Neural progenitor cell (in vitro differentiated cells): ENCODE data around the gene AREL1. TPM values are rescaled to one million over a fixed set of nuclear protein-coding genes. Genes with fewer than 3 reads are reported as not detected.

Source experiments
- DNase-seq: peaks from one replicate; pipeline ENCODE4 v3.0.0-alpha.2; 2016; ENCODE audit warnings: low spot score
- H2AFZ ChIP-seq: fragments of 200-600 bp; sonication (generic); replicated peaks from 2 replicates; pipeline ENCODE4 v1.6.1; 2016; ENCODE audit warnings: antibody characterized with exemption
- H3F3A ChIP-seq: fragments of 200-600 bp; sonication (generic); 2 replicates; pipeline ENCODE4 v1.6.1; 2016; ENCODE audit warnings: antibody characterized with exemption, low read depth
- H3K27ac ChIP-seq: fragments of 200-600 bp; sonication (generic); 2 replicates; pipeline ENCODE4 v1.5.1; 2016; ENCODE audit warnings: mild to moderate bottlenecking
- H3K27me3 ChIP-seq: fragments of 200-600 bp; sonication (generic); 2 replicates; pipeline ENCODE4 v1.6.1; 2016; ENCODE audit warnings: mild to moderate bottlenecking, moderate library complexity
- H3K36me3 ChIP-seq: fragments of 200-600 bp; sonication (generic); 2 replicates; pipeline ENCODE4 v1.5.1; 2016
- H3K4me1 ChIP-seq: fragments of 200-600 bp; sonication (generic); 2 replicates; pipeline ENCODE4 v1.6.1; 2016; ENCODE audit warnings: mixed run types
- H3K4me2 ChIP-seq: fragments of 200-600 bp; sonication (generic); 2 replicates; pipeline ENCODE4 v1.6.1; 2016
- H3K4me3 ChIP-seq: fragments of 200-600 bp; sonication (generic); 2 replicates; pipeline ENCODE4 v1.5.1; 2016
- H3K79me2 ChIP-seq: fragments of 200-600 bp; sonication (generic); 2 replicates; pipeline ENCODE4 v1.6.1; 2016; ENCODE audit warnings: low read depth
- H3K9ac ChIP-seq: fragments of 200-600 bp; sonication (generic); 2 replicates; pipeline ENCODE4 v1.6.1; 2016
- H3K9me3 ChIP-seq: fragments of 200-600 bp; sonication (generic); 2 replicates; pipeline ENCODE4 v1.5.1; 2016; ENCODE audit warnings: low read depth
- H4K20me1 ChIP-seq: fragments of 200-600 bp; sonication (generic); 2 replicates; pipeline ENCODE4 v1.6.1; 2016; ENCODE audit warnings: low read depth
- H3K27ac Mint-ChIP-seq: 3 replicates; pipeline ENCODE4 v1.8.0; 2021; ENCODE audit warnings: mixed read lengths
- H3K27me3 Mint-ChIP-seq: 2 replicates; pipeline ENCODE4 v1.8.0; 2022; ENCODE audit warnings: low read depth, mild to moderate bottlenecking, inconsistent platforms, moderate library complexity, mixed read lengths; ENCODE audit not compliant: insufficient read depth
- H3K36me3 Mint-ChIP-seq: 3 replicates; pipeline ENCODE4 v1.8.0; 2021; ENCODE audit warnings: mixed read lengths
- H3K4me1 Mint-ChIP-seq: 3 replicates; pipeline ENCODE4 v1.8.0; 2021; ENCODE audit warnings: mixed read lengths
- H3K4me3 Mint-ChIP-seq: 3 replicates; pipeline ENCODE4 v1.8.0; 2021; ENCODE audit warnings: mild to moderate bottlenecking, moderate library complexity, mixed read lengths
- H3K9me3 Mint-ChIP-seq: 3 replicates; pipeline ENCODE4 v1.8.0; 2020; ENCODE audit warnings: mixed read lengths
- EZH2 ChIP-seq: fragments of 200-600 bp; sonication (generic); IDR thresholded peaks from 2 replicates; pipeline ENCODE4 v1.6.1; 2017; ENCODE audit warnings: antibody characterized with exemption, mild to moderate bottlenecking, moderate library complexity
- EZH2phosphoT487 ChIP-seq: fragments of 200-600 bp; sonication (generic); IDR thresholded peaks from 2 replicates; pipeline ENCODE4 v1.6.1; 2017; ENCODE audit warnings: antibody characterized with exemption
- total RNA-seq: library from RNA; depleted of rRNA; stranded (reverse); fragments of >200 nt; gene quantifications from 2 replicates; pipeline ENCODE4 v1.2.3, GENCODE V29; 2015; ENCODE audit warnings: low replicate concordance
- TF ChIP-seq, protein P1 (sequence below): fragments of 200-600 bp; sonication (generic); IDR thresholded peaks from 2 replicates; pipeline ENCODE4 v1.5.1; 2017; ENCODE audit warnings: antibody characterized with exemption, mild to moderate bottlenecking

AREL1 gene
- total RNA-seq, 1 donor from 2014 or later, result 25.2 TPM

DNA sequence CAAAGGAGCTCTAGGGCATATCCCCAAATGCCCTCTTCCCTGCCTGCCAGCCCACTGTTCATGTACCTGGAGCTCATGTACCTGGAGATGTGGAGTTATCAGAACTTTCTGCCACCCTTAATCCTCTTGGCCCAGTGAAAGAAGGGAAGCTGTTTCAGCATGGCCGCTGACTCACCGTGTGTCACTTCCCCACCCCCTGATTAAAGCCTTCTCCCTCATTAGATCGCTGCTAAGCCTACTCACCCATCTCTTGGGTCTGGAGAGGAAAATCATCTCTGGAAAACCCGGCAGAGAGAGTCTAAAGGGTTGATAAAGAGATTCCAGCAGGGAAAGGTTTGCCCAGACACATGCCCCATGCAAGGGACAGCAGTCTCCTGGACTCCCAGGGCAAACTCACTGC, 96.4 kb downstream of the AREL1 start:
- no peak overlapping the region for H3K4me3 ChIP-seq
- no peaks in the 10 kb centered on the region for H3K79me2 ChIP-seq
- H3K36me3 ChIP-seq, result no peaks in the 10 kb centered on the region
- peaks cover 37% of the 10 kb centered on the region for H3K4me1 Mint-ChIP-seq
- H3F3A ChIP-seq, result peaks cover 2% of the 10 kb centered on the region
- peaks cover 17% of the 10 kb centered on the region for H3K27me3 Mint-ChIP-seq
- peaks cover 23% of the 10 kb centered on the region for H3K27me3 ChIP-seq
- no peak overlapping the region for H3K27ac Mint-ChIP-seq
- no peak overlapping the region for H3K4me2 ChIP-seq
- no peaks in the 10 kb centered on the region for H3K9me3 ChIP-seq
- no peaks in the 10 kb centered on the region for H3K36me3 Mint-ChIP-seq
- peak overlapping the region; percentile 9 for H2AFZ ChIP-seq
- no peak overlapping the region for H3K9ac ChIP-seq
- TF ChIP-seq EZH2phosphoT487, result no peak
- TF ChIP-seq, protein P1, sequence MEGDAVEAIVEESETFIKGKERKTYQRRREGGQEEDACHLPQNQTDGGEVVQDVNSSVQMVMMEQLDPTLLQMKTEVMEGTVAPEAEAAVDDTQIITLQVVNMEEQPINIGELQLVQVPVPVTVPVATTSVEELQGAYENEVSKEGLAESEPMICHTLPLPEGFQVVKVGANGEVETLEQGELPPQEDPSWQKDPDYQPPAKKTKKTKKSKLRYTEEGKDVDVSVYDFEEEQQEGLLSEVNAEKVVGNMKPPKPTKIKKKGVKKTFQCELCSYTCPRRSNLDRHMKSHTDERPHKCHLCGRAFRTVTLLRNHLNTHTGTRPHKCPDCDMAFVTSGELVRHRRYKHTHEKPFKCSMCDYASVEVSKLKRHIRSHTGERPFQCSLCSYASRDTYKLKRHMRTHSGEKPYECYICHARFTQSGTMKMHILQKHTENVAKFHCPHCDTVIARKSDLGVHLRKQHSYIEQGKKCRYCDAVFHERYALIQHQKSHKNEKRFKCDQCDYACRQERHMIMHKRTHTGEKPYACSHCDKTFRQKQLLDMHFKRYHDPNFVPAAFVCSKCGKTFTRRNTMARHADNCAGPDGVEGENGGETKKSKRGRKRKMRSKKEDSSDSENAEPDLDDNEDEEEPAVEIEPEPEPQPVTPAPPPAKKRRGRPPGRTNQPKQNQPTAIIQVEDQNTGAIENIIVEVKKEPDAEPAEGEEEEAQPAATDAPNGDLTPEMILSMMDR, result no peak
- no peak for TF ChIP-seq EZH2
- H4K20me1 ChIP-seq, result no peaks in the 10 kb centered on the region
- peaks cover 14% of the 10 kb centered on the region for H3K4me1 ChIP-seq
- no peak overlapping the region for H3K27ac ChIP-seq
- DNase-seq, result no peak
- H3K4me3 Mint-ChIP-seq, result no peak overlapping the region
- no peaks in the 10 kb centered on the region for H3K9me3 Mint-ChIP-seq

DNA sequence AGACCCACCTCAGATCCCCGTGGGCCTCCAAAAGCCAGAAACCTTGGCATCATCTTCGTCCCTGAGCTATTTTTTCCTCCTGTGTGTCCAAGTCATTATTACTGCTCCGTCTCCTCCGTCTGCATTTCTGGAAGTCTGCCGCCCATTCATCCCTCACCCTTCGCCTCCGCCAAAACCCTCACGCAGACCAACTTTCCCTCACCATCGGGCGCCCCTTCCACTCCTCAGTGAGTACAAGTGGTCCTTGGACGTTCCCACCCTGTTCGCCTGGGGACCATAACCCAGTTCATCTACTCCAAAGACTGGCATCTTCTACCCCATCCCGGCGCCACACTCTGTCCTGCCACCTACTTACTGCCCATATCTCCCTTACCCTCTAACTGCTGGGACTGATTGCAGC, 97.1 kb downstream of the AREL1 start:
- Histone ChIP-seq H3K36me3 (no peaks in the 10 kb centered on the region), H3K27ac (no peak overlapping the region), H3F3A (peaks cover 7% of the 10 kb centered on the region), H3K27me3 (peaks cover 30% of the 10 kb centered on the region), H3K4me2 (no peak overlapping the region), H3K4me1 (peaks cover 17% of the 10 kb centered on the region), H3K9me3 (no peaks in the 10 kb centered on the region), H3K4me3 (no peak overlapping the region), H2AFZ (no peak overlapping the region), H3K9ac (no peak overlapping the region), H3K79me2 (no peaks in the 10 kb centered on the region), H4K20me1 (no peaks in the 10 kb centered on the region)
- Mint-ChIP-seq H3K4me3 (no peak overlapping the region), H3K9me3 (no peaks in the 10 kb centered on the region), H3K36me3 (no peaks in the 10 kb centered on the region), H3K27me3 (peaks cover 22% of the 10 kb centered on the region), H3K4me1 (peaks cover 37% of the 10 kb centered on the region), H3K27ac (no peak overlapping the region)
- TF ChIP-seq EZH2 (no peak), EZH2phosphoT487 (no peak)
- TF ChIP-seq, protein P1, result no peak
- DNase-seq, result no peak

DNA sequence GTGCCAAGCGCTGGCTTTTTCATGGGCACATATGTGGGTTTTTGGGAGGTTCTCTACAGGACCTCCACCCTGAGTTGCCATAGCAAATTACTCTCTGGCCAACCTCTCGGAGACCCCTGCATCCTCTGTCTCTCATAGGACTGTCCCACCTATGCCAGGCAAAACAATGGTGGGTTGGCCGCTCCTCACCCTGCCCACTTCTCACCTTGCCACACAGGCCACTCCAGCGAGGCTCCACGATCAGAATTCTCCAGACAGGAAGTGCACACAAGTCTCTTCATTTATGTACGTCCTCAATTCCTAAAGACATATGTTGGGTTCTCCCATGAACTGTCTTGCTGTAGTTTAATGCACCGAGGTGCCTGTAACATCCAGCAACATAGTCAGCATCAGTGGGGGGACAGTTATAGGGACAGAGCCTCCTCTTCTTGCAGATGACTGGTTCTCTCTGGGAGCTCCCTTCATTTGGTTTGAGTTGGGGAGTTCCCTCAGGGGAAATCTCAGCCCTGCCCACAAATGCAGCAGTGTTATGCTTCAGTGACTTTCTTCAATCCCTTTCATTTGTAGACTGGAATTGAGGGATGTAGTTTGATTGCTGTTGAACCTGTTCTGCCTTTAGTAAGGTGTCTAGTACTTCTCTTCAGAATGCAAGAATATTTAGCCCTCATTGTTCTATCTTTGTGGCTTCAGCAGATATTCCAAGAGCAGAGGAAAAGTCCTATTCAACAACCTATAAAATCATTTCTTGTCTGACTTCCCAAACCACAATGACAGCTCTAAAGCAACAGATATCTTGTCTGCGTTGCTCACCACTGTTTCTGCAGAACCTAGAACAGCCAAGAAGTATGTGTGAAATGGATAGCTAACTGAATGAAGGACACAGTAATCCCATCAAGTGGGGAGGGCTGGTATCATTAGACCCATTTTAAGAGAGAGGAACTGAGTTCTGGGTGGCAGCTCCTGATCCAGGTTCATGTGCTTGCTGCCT, 98.1 kb downstream of the AREL1 start:
- Histone ChIP-seq H3K27me3 (peaks cover 40% of the 10 kb centered on the region), H3K36me3 (no peaks in the 10 kb centered on the region), H3K79me2 (no peaks in the 10 kb centered on the region), H3K4me3 (no peak overlapping the region), H3K9ac (no peak overlapping the region), H4K20me1 (no peaks in the 10 kb centered on the region), H3K4me2 (no peak overlapping the region), H3K27ac (no peak overlapping the region), H3K9me3 (no peaks in the 10 kb centered on the region), H2AFZ (no peak overlapping the region), H3K4me1 (peaks cover 17% of the 10 kb centered on the region), H3F3A (peaks cover 12% of the 10 kb centered on the region)
- Mint-ChIP-seq H3K27me3 (peaks cover 32% of the 10 kb centered on the region), H3K4me3 (no peak overlapping the region), H3K27ac (no peak overlapping the region), H3K36me3 (no peaks in the 10 kb centered on the region), H3K4me1 (peaks cover 38% of the 10 kb centered on the region), H3K9me3 (no peaks in the 10 kb centered on the region)
- TF ChIP-seq EZH2phosphoT487, result no peak
- TF ChIP-seq, protein P1, result no peak
- no peak for TF ChIP-seq EZH2
- no peak for DNase-seq
